Lung (tissue), 12 donors: Measurements from ENCODE around the gene TMEM207. TPM values are rescaled to one million over a fixed set of nuclear protein-coding genes. Genes with fewer than 3 reads are reported as not detected.

ENCODE experiments used
- ATAC-seq: fragments of 200-7000 bp; cut with Tn5 transposase; one replicate; pipeline ENCODE4 v1.9.1; 2020; ENCODE audit warnings: moderate number of reproducible peaks; ENCODE audit not compliant: insufficient read depth, low FRiP score
- DNase-seq, 3 donors: peaks; one replicate each; pipeline ENCODE4 v3.0.0-alpha.2; 2013 to 2017
- H3K27ac ChIP-seq, 2 donors: one replicate each; pipeline ENCODE4 v1.5.1; 2013; ENCODE audit warnings: mild to moderate bottlenecking in 2 of 2, moderate library complexity in 2 of 2, control low read depth in 1 of 2, inconsistent platforms in 1 of 2, low read depth in 1 of 2, low read length in 1 of 2
- H3K27me3 ChIP-seq, 3 donors: one replicate each; pipeline ENCODE4 v1.5.1; 2013; ENCODE audit warnings: low read length in 2 of 3; ENCODE audit not compliant: control insufficient read depth in 3 of 3, insufficient read depth in 3 of 3
- H3K36me3 ChIP-seq, 4 donors: one replicate each; pipeline ENCODE4 v1.5.1; 2013; ENCODE audit warnings: low read length in 4 of 4, mild to moderate bottlenecking in 1 of 4, moderate library complexity in 1 of 4; ENCODE audit not compliant: control insufficient read depth in 4 of 4, insufficient read depth in 4 of 4
- H3K4me1 ChIP-seq, 5 donors: one replicate each; pipeline ENCODE4 v1.5.1; 2013; ENCODE audit warnings: low read length in 5 of 5, mild to moderate bottlenecking in 2 of 5, moderate library complexity in 1 of 5; ENCODE audit not compliant: control insufficient read depth in 5 of 5, insufficient read depth in 5 of 5
- H3K4me3 ChIP-seq: one replicate; pipeline ENCODE4 v1.5.1; 2013; ENCODE audit warnings: mild to moderate bottlenecking, control low read depth, moderate library complexity
- H3K9ac ChIP-seq, 2 donors: one replicate each; pipeline ENCODE4 v1.5.1; 2013; ENCODE audit warnings: low read length in 2 of 2, control low read depth in 1 of 2; ENCODE audit not compliant: insufficient read depth in 1 of 2
- H3K9me3 ChIP-seq, 4 donors: one replicate each; pipeline ENCODE4 v1.5.1; 2013; ENCODE audit warnings: low read length in 3 of 4, mild to moderate bottlenecking in 1 of 4, moderate library complexity in 1 of 4; ENCODE audit not compliant: control insufficient read depth in 4 of 4, insufficient read depth in 3 of 4
- WGBS, 2 donors: extraction: QIAGEN DNeasy Blood & Tissue Kit; methylation state at CpG; one replicate each; pipeline ENCODE4 v1.1.7; 2013; 5-methylcytosine and 5-hydroxymethylcytosine counted together
- polyA plus RNA-seq, 2 donors: library from polyadenylated mRNA; stranded (reverse); fragments of 200-250 nt; gene quantifications; one replicate each; pipeline ENCODE4 v1.2.1, GENCODE V29; 2013
- total RNA-seq, 2 donors: library from RNA; depleted of rRNA in 1 of 2; stranded (reverse); fragments of >200 nt in 1 of 2; gene quantifications; one replicate each; pipeline ENCODE4 v1.2.1, GENCODE V29; 2014 to 2021
- TF ChIP-seq, protein P1 (sequence below): IDR thresholded peaks from 2 replicates; pipeline ENCODE4 v1.5.1; 2012; ENCODE audit warnings: mild to moderate bottlenecking; ENCODE audit errors: control extremely low read depth, extremely low read depth
- donor health status: control.
- donor health status: control.
- donor health status: Bipolar disorder and iron deficiency.
- donor health status: healthy.
- donor health status: DM: yes; HTN: yes; CAD: no.

TMEM207 gene
- total and polyA plus RNA-seq, 4 donors, result not detected

DNA sequence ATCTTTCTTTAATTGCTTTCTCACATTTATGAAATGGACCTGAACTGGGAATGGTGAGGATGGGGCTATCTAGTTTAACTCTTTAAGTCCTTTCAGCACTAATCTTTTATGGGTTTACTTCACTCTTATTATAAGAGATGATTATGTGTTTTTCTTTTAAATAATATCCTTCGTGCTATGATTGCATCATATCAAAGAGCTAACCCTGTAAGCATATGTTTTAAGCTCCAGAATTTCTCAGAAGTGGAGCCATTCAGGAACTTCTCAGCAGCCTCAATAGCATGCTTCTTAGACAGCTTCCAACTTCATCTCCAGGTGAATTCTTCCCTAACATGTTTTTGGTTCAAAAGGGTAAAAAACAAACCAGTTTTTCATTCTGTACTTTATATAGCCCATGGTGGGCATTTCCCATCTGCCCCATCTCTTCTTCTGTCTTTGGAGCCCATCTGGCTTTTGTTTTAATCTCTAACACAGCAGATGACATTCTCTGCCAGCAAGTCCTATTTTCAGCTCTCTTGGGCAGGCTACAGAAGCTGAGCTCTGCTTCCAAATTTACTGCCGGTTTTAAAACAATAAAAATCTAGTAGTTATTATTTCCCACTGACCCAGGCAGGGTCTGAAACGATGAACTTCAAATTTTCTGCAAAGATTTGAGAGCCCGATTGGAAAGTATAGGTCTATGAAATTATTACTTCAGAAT is 37.4 kb upstream of the TMEM207 start:
- Histone ChIP-seq H3K9ac (no peak overlapping the region), H3K27me3 (no peaks in the 10 kb centered on the region), H3K4me1 (peaks cover 0 to 11% (median 0%) of the 10 kb centered on the region in 5 donors), H3K27ac (peak overlapping the region in 1 of 2 donors; percentile 42), H3K4me3 (no peak overlapping the region), H3K36me3 (no peaks in the 10 kb centered on the region), H3K9me3 (no peaks in the 10 kb centered on the region)
- TF ChIP-seq, protein P1, sequence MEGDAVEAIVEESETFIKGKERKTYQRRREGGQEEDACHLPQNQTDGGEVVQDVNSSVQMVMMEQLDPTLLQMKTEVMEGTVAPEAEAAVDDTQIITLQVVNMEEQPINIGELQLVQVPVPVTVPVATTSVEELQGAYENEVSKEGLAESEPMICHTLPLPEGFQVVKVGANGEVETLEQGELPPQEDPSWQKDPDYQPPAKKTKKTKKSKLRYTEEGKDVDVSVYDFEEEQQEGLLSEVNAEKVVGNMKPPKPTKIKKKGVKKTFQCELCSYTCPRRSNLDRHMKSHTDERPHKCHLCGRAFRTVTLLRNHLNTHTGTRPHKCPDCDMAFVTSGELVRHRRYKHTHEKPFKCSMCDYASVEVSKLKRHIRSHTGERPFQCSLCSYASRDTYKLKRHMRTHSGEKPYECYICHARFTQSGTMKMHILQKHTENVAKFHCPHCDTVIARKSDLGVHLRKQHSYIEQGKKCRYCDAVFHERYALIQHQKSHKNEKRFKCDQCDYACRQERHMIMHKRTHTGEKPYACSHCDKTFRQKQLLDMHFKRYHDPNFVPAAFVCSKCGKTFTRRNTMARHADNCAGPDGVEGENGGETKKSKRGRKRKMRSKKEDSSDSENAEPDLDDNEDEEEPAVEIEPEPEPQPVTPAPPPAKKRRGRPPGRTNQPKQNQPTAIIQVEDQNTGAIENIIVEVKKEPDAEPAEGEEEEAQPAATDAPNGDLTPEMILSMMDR, result no peak
- DNase-seq (no peak), ATAC-seq (no peak)
- WGBS, 2 donors, result 74 to 78% methylated on average over 4 of the region's 4 CpGs

DNA sequence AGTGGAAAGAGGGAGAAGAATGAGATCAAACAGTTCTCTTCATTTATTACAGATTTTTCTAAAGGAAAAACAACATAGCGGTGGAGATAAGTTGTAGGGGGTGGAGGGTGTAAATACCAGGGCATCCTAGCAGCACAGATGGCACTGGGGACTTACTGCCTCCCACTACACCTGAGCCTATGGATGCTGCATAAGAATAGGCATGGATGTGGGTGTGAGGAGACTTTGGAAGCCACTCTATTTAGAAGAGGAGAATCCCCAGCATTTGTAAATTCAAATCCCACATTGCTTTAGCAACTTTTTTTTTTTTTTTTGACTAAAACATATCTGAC is 36.8 kb upstream of the TMEM207 start:
- H3K27me3 ChIP-seq, result no peaks in the 10 kb centered on the region
- WGBS, 2 donors, result 6 to 7% methylated on average over 1 of the region's 1 CpG
- TF ChIP-seq, protein P1, result no peak
- ATAC-seq, result no peak
- no peaks in the 10 kb centered on the region for H3K9me3 ChIP-seq
- H3K27ac ChIP-seq, result no peak overlapping the region
- H3K9ac ChIP-seq, result no peak overlapping the region
- peaks cover 0 to 11% (median 0%) of the 10 kb centered on the region in 5 donors for H3K4me1 ChIP-seq
- no peaks in the 10 kb centered on the region for H3K36me3 ChIP-seq
- no peak for DNase-seq
- no peak overlapping the region for H3K4me3 ChIP-seq

DNA sequence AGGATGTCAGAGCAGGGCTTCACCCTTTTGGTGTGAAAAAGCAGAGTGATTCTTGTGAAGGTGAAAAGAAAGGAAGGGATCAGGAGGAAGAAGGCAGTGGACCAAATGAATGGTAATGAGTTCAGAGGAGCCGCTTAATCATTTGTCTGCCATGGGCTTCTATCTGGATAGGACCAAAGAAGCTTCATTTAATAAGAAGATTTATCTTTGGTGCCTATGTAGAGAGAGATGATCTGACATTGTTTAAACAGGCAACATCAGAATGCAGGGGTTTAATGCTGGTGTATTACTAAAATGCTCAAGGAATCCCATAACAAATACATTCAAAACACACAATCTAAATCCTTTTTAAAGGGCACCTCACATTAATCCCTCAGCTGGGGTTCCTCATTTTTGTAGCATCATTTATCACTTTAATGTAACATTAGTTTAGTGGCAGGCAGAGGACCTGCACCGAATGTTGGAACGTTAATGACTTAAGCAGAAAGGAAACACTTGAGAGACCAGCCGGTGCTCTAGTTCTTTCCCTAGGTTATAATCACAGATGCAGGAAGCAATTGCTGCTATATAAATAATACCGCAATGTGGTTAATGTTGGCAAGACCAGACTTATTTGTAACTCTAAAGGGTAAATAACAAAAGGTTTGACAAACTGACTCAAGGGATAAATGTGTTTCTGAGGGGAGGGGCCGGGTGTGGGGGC is 36.3 kb upstream of the TMEM207 start:
- H3K27ac ChIP-seq, result no peak overlapping the region
- DNase-seq (peak in 1 of 3 donors; percentile 33), ATAC-seq (no peak)
- H3K36me3 ChIP-seq, result no peaks in the 10 kb centered on the region
- no peak overlapping the region for H3K4me3 ChIP-seq
- WGBS, 2 donors, result 17 to 18% methylated on average over 6 of the region's 6 CpGs
- H3K4me1 ChIP-seq, result peaks cover 0 to 11% (median 0%) of the 10 kb centered on the region in 5 donors
- no peaks in the 10 kb centered on the region for H3K9me3 ChIP-seq
- no peak overlapping the region for H3K9ac ChIP-seq
- TF ChIP-seq, protein P1, result no peak
- H3K27me3 ChIP-seq, result no peaks in the 10 kb centered on the region
